B cell (primary cell): ENCODE data around the gene SMIM3. TPM values are rescaled to one million over a fixed set of nuclear protein-coding genes. Genes with fewer than 3 reads are reported as not detected.

Experiments
- ATAC-seq: fragments of 200-7000 bp; cut with Tn5 transposase; one replicate; pipeline ENCODE4 v1.10.0; 2021; ENCODE audit warnings: low read depth, mild to moderate bottlenecking, moderate number of reproducible peaks, moderate library complexity
- CTCF ChIA-PET: fragments of 350-600 bp; sonication (Branson Sonifier 250); formaldehyde crosslinking; loops from one replicate; lab custom pipeline; 2021; ENCODE audit warnings: antibody characterized with exemption, inconsistent platforms; lab: Charles Lee
- POLR2A ChIA-PET: fragments of 350-600 bp; sonication (Branson Sonifier 250); formaldehyde crosslinking; loops from one replicate; lab custom pipeline; 2021; ENCODE audit warnings: antibody characterized with exemption; lab: Charles Lee
- DNase-seq: peaks from one replicate; pipeline ENCODE4 v3.0.0; 2013
- H2AFZ ChIP-seq: 2 replicates; pipeline ENCODE4 v1.6.1; 2012; ENCODE audit warnings: mild to moderate bottlenecking, low read depth, low read length; ENCODE audit not compliant: insufficient read depth, poor library complexity, severe bottlenecking
- H3K27ac ChIP-seq, 2 donors: 1 replicate in 1 of 2; 2 replicates in 1 of 2; pipeline ENCODE4 v1.5.1; 2012 to 2013; ENCODE audit warnings: low read length in 2 of 2, mild to moderate bottlenecking in 2 of 2, moderate library complexity in 1 of 2
- H3K27me3 ChIP-seq, 4 experiments: fragments of 200-600 bp in 1 of 4; sonication (generic) in 1 of 4; replicated peaks in 1 of 4; 1 replicate in 2 of 4; 2 replicates in 2 of 4; pipeline versions ENCODE4 v1.6.1 to v1.7.0; 2013 to 2016; ENCODE audit warnings: low read length in 3 of 4, mild to moderate bottlenecking in 2 of 4, mixed read lengths in 1 of 4, moderate library complexity in 1 of 4; ENCODE audit not compliant: insufficient read depth in 4 of 4, control insufficient read depth in 3 of 4; ENCODE audit errors: control extremely low read depth in 1 of 4
- H3K36me3 ChIP-seq, 2 experiments: replicated peaks in 1 of 2; 1 replicate in 1 of 2; 2 replicates in 1 of 2; pipeline versions ENCODE4 v1.6.1 to v1.7.1; 2013; ENCODE audit warnings: low read length in 1 of 2; ENCODE audit not compliant: insufficient read depth in 2 of 2, control insufficient read depth in 1 of 2; ENCODE audit errors: control extremely low read depth in 1 of 2, extremely low read depth in 1 of 2
- H3K4me1 ChIP-seq, 2 donors: fragments of 200-600 bp in 1 of 2; sonication (generic) in 1 of 2; 1 replicate in 1 of 2; 2 replicates in 1 of 2; pipeline versions ENCODE4 v1.5.1 to v1.6.1; 2013 to 2017; ENCODE audit warnings: low read length in 2 of 2; ENCODE audit not compliant: control insufficient read depth in 2 of 2, insufficient read depth in 2 of 2
- H3K4me2 ChIP-seq: replicated peaks from 2 replicates; pipeline ENCODE3; 2012; ENCODE audit warnings: mild to moderate bottlenecking, low read depth, low read length; ENCODE audit not compliant: poor library complexity, severe bottlenecking
- H3K4me3 ChIP-seq, 5 experiments: fragments of 200-600 bp in 1 of 5; sonication (generic) in 1 of 5; 1 replicate in 3 of 5; 2 replicates in 2 of 5; pipeline versions ENCODE4 v1.5.1 to v1.7.0; 2011 to 2016; ENCODE audit warnings: low read length in 4 of 5, mild to moderate bottlenecking in 4 of 5, low read depth in 2 of 5, control low read depth in 1 of 5, moderate library complexity in 1 of 5; ENCODE audit not compliant: insufficient read depth in 1 of 5; ENCODE audit errors: control extremely low read depth in 1 of 5, extremely low read depth in 1 of 5
- H3K79me2 ChIP-seq: fragments of 200-600 bp; sonication (generic); one replicate; pipeline ENCODE4 v1.6.0; 2016; ENCODE audit warnings: low read length; ENCODE audit not compliant: control insufficient read depth, insufficient read depth
- H3K9ac ChIP-seq: fragments of 200-600 bp; sonication (generic); 2 replicates; pipeline ENCODE4 v1.6.1; 2017; ENCODE audit warnings: mild to moderate bottlenecking, low read length, moderate library complexity
- H3K9me3 ChIP-seq, 3 donors: one replicate each; pipeline versions ENCODE4 v1.6.1 to v1.7.1; 2013; ENCODE audit warnings: low read length in 2 of 3; ENCODE audit not compliant: control insufficient read depth in 2 of 3, insufficient read depth in 1 of 3; ENCODE audit errors: control extremely low read depth in 1 of 3
- H4K20me1 ChIP-seq: 2 replicates; pipeline ENCODE4 v1.6.0; 2012; ENCODE audit warnings: mild to moderate bottlenecking, low read length; ENCODE audit not compliant: insufficient read depth, control insufficient read depth, poor library complexity, severe bottlenecking
- H3K27ac Mint-ChIP-seq: one replicate; pipeline ENCODE4 v1.8.0; 2021; ENCODE audit warnings: mixed read lengths
- H3K27me3 Mint-ChIP-seq: one replicate; pipeline ENCODE4 v1.8.0; 2021; ENCODE audit warnings: mixed read lengths
- H3K4me1 Mint-ChIP-seq: one replicate; pipeline ENCODE4 v1.8.0; 2021; ENCODE audit warnings: mixed read lengths
- H3K4me3 Mint-ChIP-seq: one replicate; pipeline ENCODE4 v1.8.0; 2021; ENCODE audit warnings: mixed read lengths
- H3K9me3 Mint-ChIP-seq: one replicate; pipeline ENCODE4 v1.8.0; 2022; ENCODE audit warnings: mixed read lengths; ENCODE audit not compliant: insufficient read depth
- CTCF ChIP-seq: fragments of 200-600 bp; IDR thresholded peaks from one replicate; pipeline ENCODE4 v1.8.0; 2022; ENCODE audit warnings: antibody characterized with exemption, mild to moderate bottlenecking
- EZH2 ChIP-seq: IDR thresholded peaks from 2 replicates; pipeline ENCODE4 v1.6.1; 2012; ENCODE audit warnings: borderline replicate concordance, low read depth, mild to moderate bottlenecking, moderate library complexity, low read length; ENCODE audit not compliant: insufficient read depth, poor library complexity, severe bottlenecking
- WGBS: methylation state at CpG from one replicate; pipeline ENCODE4 v1.1.5; 2013; ENCODE audit warnings: missing lambda C conversion rate; ENCODE audit not compliant: insufficient coverage; 5-methylcytosine and 5-hydroxymethylcytosine counted together
- intact Hi-C: fragments of 100-400 bp; cut with micrococcal nuclease; formaldehyde crosslinking; loops from one replicate; pipeline ENCODE4 v1.10.0; 2022
- polyA plus RNA-seq: library from polyadenylated mRNA; depleted of rRNA; stranded (reverse); fragments of >200 nt; gene quantifications from 2 replicates; pipeline ENCODE4 v1.2.3, GENCODE V29; 2012
- total RNA-seq, 2 donors: library from RNA; stranded (reverse); fragments of 120-200 nt in 1 of 2; gene quantifications; 1 replicate in 1 of 2; 2 replicates in 1 of 2; pipeline versions ENCODE4 v1.2.3 to v1.2.4, GENCODE V29; 2013 to 2022

Gene SMIM3
- total and polyA plus RNA-seq, 2 donors (not counting 1 experiment from before 2014, with no cell fraction given) = 0.37 TPM; not detected in 1

GRCh38 chr5:150780187-150780692, 1.7 kb downstream of the SMIM3 start:
- no peaks in the 10 kb centered on the region for H3K36me3 ChIP-seq
- H3K9me3 ChIP-seq = peaks cover 0 to 3% (median 0%) of the 10 kb centered on the region in 3 donors
- no peaks in the 10 kb centered on the region for H3K79me2 ChIP-seq
- H3K27ac Mint-ChIP-seq = peak overlapping the region; percentile 39
- H3K27me3 ChIP-seq = peaks cover 0 to 36% (median 21%) of the 10 kb centered on the region in 4 experiments
- no peak for TF ChIP-seq CTCF
- no peak for TF ChIP-seq EZH2
- intact Hi-C loops = no loop called here
- no peak overlapping the region for H3K4me3 ChIP-seq
- ChIA-PET POLR2A (interaction anchor here (0.5 kb wide), 1 partner anchor 972 kb away, joined by 3 read pairs; no protein-coding TSS in a partner anchor), CTCF (interaction anchor here (1.0 to 1.4 kb wide), 4 partner anchors 18 to 219 kb away, joined by 3 to 4 read pairs (median 3); no protein-coding TSS in a partner anchor)
- no peak overlapping the region for H3K9ac ChIP-seq
- no peak overlapping the region for H3K27ac ChIP-seq
- 0% methylated on average over 5 of the region's 6 CpGs for WGBS
- peak overlapping the region; percentile 9 for H2AFZ ChIP-seq
- H3K4me1 Mint-ChIP-seq = peaks cover 29% of the 10 kb centered on the region
- no peaks in the 10 kb centered on the region for H4K20me1 ChIP-seq
- ATAC-seq = peak; percentile 40
- peak overlapping the region; percentile 24 for H3K4me2 ChIP-seq
- H3K4me3 Mint-ChIP-seq = peak overlapping the region; percentile 50
- peak; percentile 53 for DNase-seq
- peaks cover 31 to 32% of the 10 kb centered on the region in 2 donors for H3K4me1 ChIP-seq
- H3K9me3 Mint-ChIP-seq = no peaks in the 10 kb centered on the region
- peaks cover 28% of the 10 kb centered on the region for H3K27me3 Mint-ChIP-seq

- Histone ChIP-seq H3K27ac (no peak overlapping the region), H3K4me2 (peak overlapping the region; percentile 24), H4K20me1 (no peaks in the 10 kb centered on the region), H3K4me3 (no peak overlapping the region), H3K4me1 (peaks cover 31 to 32% of the 10 kb centered on the region in 2 donors), H2AFZ (no peak overlapping the region), H3K36me3 (no peaks in the 10 kb centered on the region), H3K27me3 (peaks cover 0 to 36% (median 21%) of the 10 kb centered on the region in 4 experiments), H3K9me3 (peaks cover 0 to 3% (median 0%) of the 10 kb centered on the region in 3 donors), H3K79me2 (no peaks in the 10 kb centered on the region), H3K9ac (no peak overlapping the region)
- 45% methylated on average over 2 of the region's 5 CpGs for WGBS
- no peaks in the 10 kb centered on the region for H3K9me3 Mint-ChIP-seq
- POLR2A ChIA-PET = interaction anchor here (1.0 kb wide), 1 partner anchor 10 kb away, joined by 3 read pairs; no protein-coding TSS in a partner anchor
- no peak for DNase-seq
- H3K4me1 Mint-ChIP-seq = peaks cover 29% of the 10 kb centered on the region
- CTCF ChIA-PET = interaction anchor here (1.5 kb wide), 1 partner anchor 221 kb away, joined by 3 read pairs; no protein-coding TSS in a partner anchor
- TF ChIP-seq CTCF = no peak
- no peak for TF ChIP-seq EZH2
- H3K27me3 Mint-ChIP-seq = peaks cover 24% of the 10 kb centered on the region
- H3K27ac Mint-ChIP-seq = no peak overlapping the region
- no peak for ATAC-seq
- intact Hi-C loops = no loop called here
- no peak overlapping the region for H3K4me3 Mint-ChIP-seq
Measured at GRCh38 chr5:150780816-150781221, 2.3 kb downstream of the SMIM3 start.
